HG02884 (cell line): ENCODE results near the gene TRERF1.
A peak's percentile ranks its signal among the peaks of the same experiment; 100 is the strongest.

Source experiments
- ATAC-seq: cut with Tn5 transposase; IDR thresholded peaks from one replicate; pipeline ENCODE4 v1.9.1; 2021; ENCODE audit warnings: mild to moderate bottlenecking, moderate library complexity; ENCODE audit not compliant: unreplicated experiment

Gene TRERF1

DNA sequence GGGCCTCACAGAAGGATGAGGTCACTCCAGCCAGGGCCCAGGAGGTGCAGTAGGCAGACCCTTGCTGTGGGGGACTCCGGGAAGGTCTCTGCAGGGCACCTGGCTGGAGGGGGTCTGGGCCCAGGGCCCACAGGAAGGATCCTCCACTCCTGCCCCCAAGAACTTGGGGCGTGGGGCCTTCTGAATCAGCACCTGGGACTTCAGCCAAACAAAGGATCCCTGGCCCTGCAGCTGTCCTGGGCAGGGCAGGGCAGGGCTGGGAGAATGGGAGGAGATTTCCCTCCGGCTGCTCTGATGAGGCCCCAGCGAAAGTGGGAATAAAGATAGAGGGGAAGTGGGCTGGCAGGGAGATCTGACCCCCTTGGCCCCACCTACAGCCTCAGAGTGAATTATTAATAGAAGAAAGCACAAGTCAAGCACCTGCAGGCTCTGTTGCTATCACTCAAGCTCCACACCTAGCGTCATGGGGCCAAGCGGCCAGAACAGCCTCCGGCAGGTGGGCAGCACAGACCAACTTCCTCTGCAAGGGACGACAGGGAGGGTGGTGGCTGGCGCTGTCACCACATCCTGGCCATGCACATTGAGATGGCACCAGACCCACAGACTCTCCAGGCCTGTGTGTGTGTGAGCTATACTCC, 172.5 kb downstream of the TRERF1 start:
- ATAC-seq = no peak

DNA sequence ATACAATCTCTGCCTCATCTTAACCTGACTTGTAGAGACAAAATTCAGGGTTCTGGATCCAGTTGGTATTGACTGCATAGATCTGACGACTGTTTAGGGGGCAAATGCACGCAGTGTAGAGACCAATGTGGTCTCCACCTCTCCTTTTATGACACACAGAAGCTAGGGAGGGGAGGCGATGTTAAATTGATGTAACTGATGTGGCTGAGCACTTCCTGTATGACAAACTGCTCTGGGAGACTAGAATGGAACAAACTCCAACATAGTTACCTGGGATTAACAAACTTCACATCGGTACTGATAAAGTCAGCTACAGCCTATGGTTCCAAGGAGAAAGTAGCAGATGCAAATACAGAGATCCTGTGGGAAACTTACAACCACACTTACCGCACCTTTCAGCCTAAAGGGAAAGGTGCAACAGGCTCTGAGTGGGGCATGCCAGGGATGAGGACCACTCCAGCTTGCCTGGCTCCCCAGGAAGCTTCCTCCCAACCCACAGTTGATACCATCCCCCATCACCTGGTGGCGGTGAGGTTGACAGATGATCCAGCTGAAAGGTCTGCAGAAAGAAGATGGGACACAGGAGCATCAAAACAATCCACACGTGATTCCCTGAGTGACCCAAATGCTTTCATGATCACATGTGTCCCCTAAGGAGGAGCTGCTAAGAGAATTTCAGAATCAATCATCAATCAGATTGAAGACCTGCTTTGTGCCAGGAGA, 173.4 kb downstream of the TRERF1 start:
- no peak for ATAC-seq

DNA sequence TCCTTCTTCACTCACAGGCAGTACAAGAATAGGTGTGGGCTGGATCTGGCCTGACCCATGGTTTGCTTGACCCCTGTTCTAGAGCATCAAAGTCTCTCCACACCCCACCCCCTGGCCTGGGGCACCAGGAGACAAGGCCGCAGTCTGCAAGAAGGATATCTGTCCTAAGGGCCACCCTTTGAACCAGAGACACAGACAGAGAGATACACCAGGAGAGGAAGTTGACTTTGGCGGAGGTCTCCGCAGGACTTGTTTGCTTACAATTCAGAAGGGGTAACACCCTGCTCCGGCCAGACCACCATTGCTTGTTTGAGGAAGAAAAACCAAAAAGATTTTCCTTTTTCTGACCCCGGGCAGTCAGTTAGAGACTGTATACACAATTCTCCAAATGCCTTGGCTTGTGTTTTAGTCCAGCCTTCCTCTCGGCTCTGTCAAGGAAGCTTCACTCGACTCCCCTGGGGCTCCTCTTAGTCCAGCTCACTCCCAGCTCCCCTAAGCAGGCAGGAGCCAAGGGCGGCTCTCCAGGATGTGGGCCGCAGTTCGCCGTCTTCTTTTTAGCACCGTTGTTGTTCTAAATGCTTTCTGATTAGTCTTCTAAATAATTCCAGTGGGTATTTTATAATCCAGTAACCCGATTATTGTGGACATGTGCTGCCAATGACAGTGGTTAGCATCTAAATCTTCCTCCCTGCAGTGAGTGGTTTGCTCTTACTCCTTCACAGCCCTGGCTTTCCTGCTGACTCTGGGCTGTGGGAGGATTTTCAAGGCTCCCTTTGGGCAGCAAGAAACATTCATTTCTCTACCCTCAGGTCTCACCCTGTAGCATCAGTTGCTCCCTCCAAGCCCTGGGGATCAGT, 175.5 kb downstream of the TRERF1 start:
- no peak for ATAC-seq

DNA sequence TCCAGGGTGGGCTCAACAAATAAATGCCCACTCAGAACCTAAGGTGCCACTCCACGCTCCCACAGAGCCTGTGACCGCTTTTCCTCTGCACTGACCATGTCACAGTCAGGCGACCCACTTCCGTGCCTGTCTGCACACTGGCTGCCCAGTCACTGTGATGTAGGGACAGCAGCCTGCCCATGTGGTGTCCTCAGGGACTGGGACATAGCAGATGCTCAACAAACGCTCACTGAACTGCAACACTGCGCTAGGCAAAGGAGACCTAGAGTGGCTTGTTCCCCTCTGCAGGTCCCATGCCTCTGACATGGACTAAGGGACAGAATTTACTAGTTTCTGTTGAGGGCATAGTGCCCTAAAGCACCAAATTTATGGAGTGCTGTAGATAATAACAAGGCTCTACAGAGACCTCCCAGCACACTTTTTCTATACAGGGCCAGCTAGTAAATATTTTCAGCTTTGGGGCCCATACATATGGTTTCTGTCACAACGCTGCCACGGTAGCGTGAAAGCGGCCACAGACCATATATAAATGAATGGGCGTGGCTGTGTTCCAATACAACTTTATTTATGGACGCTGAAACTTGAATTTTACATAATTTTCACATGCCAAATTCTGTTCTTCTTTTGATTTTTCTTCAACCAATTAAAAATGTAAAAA, 176.2 kb downstream of the TRERF1 start:
- ATAC-seq = no peak

DNA sequence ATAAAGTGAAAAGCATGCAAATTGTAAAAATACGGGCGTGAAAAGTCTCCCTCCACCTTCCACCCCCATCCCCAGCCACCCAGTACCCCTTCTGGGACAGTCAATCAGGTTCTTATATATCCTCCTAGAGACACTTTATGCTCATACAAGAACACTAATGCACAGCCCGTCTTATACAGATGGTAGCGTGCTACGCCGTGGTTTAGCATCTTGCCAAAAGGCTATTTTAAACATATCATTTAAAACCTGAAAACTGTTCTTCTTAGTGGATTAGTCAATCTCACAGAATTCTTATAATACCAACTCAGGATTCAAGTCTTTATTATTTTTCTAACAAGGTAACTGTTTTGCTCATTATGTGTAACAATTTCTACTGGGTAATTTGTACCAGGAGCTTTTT, 176.8 kb downstream of the TRERF1 start:
- no peak for ATAC-seq

DNA sequence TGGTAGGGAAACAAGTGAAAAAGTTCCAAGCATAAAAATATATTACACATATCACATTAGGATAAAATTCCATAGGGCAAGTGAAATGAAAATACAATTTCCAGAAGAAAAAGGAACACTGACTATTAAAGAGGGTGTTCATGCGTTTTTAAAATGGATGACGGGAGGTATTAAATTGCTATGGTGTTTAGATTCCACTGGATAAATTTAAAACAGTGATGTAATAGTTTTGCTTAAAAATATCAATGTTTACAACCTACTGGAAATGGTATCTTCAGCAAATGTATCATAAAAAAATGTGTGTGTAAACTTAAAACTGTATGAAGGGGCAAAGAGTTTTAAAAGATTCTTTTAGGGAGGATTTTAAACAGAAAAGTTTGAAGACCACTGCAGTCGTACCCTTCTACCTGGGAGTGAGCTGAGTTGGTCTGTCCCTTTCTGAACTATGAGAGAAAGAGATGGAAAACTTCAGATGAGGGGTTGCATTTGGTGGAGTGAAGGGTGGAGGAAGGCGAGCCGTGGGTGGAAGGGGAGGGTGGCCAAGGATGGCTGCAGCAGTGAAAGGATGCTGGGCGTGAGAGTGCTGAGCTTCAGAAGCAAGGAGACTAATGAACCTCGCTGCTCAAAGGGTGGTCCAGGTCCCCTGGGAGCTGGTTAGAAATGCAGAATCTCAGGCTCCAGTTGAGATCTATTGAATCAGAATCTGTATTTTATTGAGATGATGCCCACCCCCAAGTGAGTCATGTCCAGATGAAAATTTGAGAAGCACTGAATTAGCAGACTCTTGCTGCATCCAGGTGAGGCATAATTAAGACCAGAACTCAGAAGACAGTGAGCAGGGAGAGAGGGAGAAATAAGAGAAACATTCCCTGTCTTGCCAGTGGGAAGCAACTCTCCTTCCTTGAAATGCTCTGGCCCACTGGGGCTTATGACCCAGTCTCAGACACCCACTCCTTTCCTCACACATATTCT, 179.6 kb downstream of the TRERF1 start:
- no peak for ATAC-seq

DNA sequence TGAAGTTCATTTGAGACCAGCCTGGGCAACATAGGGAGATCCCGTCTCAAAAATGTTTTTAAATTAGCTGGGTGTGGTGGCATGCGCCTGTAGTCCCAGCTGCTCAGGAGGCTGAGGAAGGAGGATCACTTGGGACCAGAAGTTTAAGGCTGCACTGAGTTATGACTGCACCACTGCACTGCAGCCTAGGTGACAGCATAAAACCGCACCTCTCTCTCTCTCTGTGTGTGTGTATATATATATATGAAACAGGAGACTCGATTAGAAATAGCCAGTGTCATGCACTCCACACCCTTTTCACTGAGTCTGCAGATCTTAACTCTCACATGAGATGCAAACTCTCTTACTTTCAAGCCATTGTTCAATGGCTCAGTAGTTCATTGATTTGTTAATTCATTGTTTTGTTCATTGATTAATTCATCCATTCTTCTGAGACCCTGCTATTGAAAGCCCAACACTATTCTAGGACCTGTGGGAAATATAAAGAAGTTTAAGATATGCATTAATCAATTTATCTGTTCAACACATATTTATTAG, 181.7 kb downstream of the TRERF1 start:
- peak; percentile 53 for ATAC-seq

DNA sequence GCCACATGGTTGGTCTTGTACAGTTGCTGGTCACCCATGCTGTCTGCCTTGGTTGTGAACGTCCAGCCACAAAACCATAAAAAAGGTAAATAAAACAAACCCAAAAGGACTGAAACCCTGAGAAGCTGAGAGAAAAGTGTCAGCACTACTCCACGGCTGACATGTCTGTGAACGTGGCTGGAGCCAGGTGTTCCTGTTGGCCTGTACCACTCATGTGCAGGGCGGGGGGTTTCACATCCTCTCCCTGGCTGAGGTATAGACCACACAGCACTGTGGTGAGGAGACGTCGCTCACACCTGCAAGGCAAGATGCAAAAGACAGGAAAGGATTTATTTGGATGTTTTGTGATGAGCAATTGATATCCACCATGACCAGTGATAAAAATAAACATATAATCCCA, 182.2 kb downstream of the TRERF1 start:
- ATAC-seq = peak; percentile 90

DNA sequence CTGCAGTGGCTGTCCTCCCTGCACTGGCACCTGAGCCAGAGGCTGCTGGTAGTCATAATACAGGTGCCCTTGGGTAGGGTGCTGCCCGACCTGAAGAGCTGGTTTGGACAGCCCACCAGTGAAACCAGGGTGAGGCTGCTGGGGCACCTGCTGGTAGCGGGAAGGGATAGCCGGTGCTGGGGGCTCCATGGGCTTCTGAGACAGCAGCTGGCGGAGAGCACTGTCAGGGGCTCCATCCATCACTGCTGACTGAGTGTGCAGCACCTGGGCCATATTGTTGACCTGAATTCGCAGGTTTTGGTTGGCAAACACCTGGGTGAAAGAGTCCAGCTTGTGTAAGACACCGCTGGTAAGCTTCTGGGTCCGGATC, 182.9 kb downstream of the TRERF1 start:
- ATAC-seq = no peak

DNA sequence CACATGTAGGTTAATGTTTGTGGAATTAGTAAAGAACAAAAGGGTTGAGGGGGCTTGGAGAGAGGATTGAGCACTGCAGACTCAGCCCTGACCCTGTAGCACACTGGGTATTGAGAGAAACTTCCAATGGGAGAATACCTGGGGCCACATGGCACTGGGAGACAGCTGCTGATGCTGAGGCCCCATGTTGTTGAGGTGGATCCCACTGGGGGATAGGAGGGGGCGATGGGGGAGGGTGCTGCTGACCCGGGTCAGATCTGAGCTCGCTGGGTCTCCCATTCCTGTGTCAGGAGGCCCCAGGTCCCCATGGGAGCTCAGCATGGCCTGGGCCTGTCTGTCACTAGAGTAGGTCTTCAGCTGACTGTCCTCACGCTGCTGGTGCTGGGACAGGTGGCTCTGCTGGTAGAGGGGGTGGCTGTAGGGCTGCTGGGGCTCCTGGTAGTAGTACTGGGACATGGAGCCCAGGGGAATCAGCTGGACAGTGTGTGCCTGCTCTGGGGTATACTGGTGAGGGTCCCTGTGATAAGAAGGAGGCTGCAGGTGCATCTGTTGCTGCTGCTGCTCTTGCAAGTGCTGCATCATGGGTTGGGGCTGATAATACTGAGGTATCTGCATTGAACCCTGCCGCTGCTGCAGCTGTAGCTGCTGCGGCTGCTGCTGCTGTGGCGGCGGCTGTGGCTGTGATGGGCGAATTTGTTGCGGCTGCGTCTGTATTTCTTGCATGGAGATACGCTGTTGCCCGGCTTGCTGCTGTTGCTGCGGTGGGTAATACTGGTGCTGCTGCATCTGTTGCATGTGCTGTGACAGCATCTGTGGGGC, 183.5 kb downstream of the TRERF1 start:
- no peak for ATAC-seq

DNA sequence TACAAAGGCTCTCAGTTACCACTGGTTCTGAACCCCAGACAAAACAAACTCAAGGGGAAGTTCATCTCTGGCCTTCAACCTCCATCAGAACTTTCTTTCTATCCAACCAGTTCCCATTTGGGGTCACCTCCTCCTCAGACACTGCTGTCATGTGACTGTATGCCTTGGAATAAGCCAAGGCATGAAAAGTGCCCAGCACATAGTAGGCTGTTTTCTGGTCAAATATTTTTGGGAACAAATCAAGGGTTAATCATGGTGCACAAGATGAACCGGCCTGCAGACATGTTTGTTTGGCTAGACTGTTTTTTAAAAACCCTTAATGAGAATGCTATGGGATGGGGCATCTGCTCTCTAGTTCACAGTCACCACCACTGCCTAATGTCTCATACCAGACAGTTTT, 185.2 kb downstream of the TRERF1 start:
- no peak for ATAC-seq

DNA sequence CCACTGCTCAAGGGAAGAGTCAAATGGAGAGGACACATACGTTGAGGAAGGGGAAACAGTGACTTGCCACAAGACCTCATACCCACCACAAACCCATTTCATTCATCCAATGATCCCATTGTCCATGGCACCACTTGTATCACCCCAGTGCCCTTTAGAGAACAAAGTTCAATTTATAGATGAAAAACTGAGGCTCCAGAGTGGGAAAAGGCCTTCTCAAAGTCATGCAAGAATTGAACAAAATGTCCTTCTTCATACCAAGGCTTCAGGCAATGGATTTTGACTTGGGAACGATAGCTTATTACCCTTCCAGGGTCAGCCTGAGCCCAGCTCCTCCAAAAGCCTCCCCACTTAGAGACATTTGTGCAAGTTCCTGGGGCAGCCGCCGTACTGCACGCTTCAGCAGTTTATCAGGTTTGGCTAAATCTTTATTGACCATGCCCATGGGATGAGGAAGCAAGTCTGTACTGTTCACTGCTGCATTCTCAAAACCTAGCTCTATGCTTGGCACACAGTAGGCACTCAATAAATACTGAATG, 186.8 kb downstream of the TRERF1 start:
- ATAC-seq = no peak

DNA sequence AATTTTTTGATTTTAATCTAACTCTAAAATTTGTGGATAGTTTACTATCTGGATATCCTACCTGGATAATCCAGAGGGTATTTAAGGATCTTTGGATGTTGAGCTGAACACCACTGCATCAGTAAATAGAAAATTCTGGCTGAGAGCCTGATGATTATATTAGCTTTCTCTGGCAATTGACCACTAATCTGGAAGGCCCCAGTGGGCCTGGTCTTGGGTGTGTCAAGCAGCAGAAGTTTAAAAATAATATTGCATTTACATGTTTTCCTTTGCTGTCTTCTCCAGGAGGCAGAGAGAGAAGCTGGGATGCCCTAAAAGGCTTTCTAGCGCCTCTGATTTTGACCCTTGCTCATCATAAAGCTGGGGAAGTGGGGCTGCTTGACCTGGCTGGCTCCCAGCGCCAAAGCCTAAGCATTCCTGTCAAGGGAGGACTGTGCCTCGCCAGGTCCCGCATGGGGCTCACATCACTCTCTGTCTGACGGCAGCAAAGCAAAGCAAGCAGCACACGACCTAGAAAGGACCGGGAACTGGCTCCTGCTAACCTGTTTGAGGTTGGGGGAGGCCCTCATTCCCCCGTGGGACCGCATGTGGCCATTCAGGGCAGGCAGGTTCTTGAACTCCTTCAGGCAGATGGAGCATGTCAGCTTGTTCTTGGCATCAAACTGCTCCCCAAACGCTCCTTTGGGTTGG, 187.4 kb downstream of the TRERF1 start:
- no peak for ATAC-seq

DNA sequence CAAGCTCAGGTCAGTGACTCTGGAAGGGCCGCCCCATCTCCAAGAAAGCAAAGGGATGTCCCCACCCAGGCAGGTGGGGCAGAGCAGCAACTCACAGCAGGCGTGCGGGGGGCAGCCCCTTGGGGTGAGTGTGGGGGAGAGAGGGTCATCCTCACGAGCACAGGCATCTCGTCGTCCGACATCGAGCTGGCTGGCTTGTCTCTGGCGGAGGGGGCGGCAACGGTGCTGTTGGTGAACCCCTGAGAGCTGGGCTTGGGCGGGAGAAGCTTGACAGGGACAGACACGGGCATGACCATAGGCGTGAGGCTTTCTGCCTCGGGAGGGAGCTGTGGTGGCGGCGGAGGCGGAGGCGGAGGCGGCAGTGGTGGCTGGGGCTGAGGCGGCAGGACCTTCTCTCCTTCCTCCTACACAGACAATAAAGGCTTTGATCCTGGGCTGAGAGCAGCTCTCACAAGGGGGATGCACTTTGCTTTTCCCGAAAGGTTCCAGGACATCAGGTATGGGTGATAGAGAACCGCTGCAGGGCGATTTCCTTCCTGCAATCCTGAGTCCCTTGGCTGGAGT, 188.5 kb downstream of the TRERF1 start:
- ATAC-seq = no peak

DNA sequence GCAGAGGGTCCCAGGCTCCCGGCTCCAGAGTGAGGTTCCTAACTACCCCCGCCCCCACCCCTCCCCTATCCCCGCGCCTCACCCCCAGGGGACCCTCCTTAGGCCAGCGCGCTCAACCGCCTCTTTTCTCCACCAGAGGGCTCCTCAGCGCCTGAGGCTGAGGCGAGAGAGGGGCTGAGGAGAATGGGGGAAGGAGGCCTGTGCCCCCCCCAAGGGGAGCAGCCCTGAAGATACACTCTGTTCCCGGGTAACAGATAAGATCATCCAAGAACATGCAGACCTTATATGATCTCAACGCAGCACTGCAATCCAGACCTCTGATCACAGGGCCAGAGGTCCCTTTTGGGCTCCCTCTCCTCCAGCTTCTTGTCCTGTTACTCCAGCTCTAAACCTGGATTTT, 190.8 kb downstream of the TRERF1 start:
- no peak for ATAC-seq

DNA sequence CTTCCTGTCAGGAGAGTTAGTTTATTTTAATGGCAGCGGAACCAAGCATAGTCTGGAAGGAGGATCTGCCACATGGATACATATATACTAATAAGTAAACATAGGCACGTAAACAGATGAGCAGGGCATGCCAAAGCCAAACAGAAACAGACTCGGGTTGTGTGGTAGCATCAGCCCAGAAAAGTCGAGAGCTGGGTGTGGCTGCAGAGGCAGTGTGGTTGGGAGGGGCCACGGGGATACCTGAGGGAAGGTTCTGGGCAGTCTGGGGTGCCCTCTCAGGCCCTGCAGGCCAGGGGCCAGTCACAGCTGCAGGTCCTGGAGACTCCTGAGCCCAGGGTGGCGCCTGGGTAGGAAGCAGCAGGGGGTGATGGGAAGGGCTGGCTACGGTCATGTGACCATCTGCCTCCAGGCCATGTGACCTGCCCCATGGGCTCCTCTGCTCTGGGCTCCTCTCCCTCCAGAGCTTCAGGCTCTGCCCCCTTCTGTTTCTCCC, 191.3 kb downstream of the TRERF1 start:
- ATAC-seq = no peak

DNA sequence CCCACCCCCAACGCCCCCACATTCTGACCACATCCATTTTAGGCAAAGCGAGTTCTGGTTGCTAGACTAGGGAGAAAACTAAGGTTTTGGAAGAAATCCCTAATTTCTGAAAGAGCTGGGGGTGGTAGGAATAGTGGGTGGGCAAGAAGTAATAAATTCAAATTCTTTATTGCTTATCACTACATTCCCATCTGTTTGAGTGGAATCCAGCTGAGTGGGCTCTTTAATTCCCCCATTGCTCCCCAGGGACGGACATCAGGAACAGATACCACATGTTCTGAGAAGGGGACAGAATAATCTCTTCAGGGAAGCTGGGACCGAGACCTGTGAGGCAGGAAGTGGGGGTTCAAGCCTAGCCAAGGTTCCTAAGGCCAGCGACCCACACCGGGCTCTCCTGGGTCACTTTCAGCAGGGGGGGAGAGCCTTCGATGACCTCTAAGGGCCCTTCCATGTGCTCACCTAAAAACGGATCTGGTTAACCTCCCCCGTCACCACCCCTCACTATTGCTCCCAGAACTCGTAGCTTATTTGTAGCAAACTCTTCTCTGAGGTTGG, 191.8 kb downstream of the TRERF1 start:
- ATAC-seq = no peak
